HG02885 (cell line): ENCODE data around the gene MPP2.
"Not testable (repeated sequence)": the region's sequence is repeated elsewhere in the genome, so short reads cannot be mapped to it uniquely, and the experiment has no call there.

Experiments used
- ATAC-seq: cut with Tn5 transposase; IDR thresholded peaks from one replicate; pipeline ENCODE4 v1.9.1; 2021; ENCODE audit warnings: mild to moderate bottlenecking; ENCODE audit not compliant: unreplicated experiment, poor library complexity

The MPP2 gene

GRCh38 chr17:43905985-43906852, 1.1 kb downstream of the MPP2 start:
- no peak for ATAC-seq

- no peak for ATAC-seq
Measured at GRCh38 chr17:43905400-43905984, 1.8 kb downstream of the MPP2 start.

- ATAC-seq: no peak
Measured at GRCh38 chr17:43901861-43902589, 5.3 kb downstream of the MPP2 start.

- ATAC-seq: no peak
Measured at GRCh38 chr17:43900858-43901754, 6.2 kb downstream of the MPP2 start.

- ATAC-seq: peak; percentile 44
Measured at GRCh38 chr17:43900183-43900857, 7.0 kb downstream of the MPP2 start.

GRCh38 chr17:43898446-43898845, 8.9 kb downstream of the MPP2 start:
- no peak for ATAC-seq

GRCh38 chr17:43897831-43898230, 9.5 kb downstream of the MPP2 start:
- no peak for ATAC-seq

- ATAC-seq: not testable (repeated sequence)
Measured at GRCh38 chr17:43894494-43894893, 12.8 kb downstream of the MPP2 start.

GRCh38 chr17:43892647-43892952, 14.7 kb downstream of the MPP2 start:
- ATAC-seq: no peak

GRCh38 chr17:43891851-43892646, 15.3 kb downstream of the MPP2 start:
- no peak for ATAC-seq

GRCh38 chr17:43890240-43890639, 17.1 kb downstream of the MPP2 start:
- no peak for ATAC-seq

GRCh38 chr17:43888548-43888947, 18.8 kb downstream of the MPP2 start:
- no peak for ATAC-seq

- no peak for ATAC-seq
Measured at GRCh38 chr17:43882761-43883415, 24.4 kb downstream of the MPP2 start.

- ATAC-seq: no peak
Measured at GRCh38 chr17:43881758-43882505, 25.4 kb downstream of the MPP2 start.

- ATAC-seq: no peak
Measured at GRCh38 chr17:43881181-43881580, 26.2 kb downstream of the MPP2 start.

GRCh38 chr17:43880420-43880991, 26.8 kb downstream of the MPP2 start:
- no peak for ATAC-seq

- no peak for ATAC-seq
Measured at GRCh38 chr17:43879723-43880419, 27.5 kb downstream of the MPP2 start.
